RKO (cell line): ENCODE measurements around the gene UGT3A2.

Source experiments
- DNase-seq: peaks from one replicate; pipeline ENCODE4 v3.0.0-alpha.2; 2016; ENCODE audit warnings: low spot score

Gene UGT3A2

DNA sequence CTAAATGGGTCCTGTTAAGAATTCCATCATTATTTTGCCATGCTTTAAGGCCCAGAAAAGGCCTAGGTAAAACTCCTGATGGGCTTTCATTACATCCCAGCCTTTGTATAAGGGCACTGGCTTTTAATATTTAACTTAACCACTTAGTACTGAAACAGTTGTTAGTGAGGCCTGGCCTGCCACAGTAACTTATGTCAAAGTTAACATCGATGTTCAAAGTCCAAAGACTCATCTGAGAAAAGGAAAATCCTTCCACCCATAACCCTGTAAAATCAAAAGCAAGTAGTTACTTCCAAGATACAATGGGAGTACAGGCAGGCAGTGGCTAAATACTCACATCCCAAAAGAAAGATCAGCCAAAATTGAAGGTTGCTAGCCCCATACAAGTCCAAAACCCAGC is 60.5 kb downstream of the UGT3A2 start:
- DNase-seq: no peak

DNA sequence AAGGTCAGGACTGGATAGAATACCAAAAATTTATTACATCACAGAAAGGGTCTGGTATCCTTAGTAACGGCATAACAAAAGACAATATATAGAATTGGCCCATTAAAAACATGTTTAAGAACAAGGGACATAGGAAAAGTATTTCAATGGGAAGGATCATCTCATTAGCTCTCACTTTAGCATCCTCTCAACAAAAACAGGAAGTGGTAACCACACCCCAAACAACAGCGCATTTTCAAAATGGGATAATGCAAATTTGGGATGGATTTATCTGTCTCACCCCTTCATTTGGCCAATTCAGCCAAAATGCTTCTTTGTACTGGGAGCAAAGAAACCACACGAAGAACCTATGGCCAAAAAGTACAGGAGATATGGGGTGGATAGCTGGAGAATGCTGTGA is 65.7 kb downstream of the UGT3A2 start:
- DNase-seq: no peak

DNA sequence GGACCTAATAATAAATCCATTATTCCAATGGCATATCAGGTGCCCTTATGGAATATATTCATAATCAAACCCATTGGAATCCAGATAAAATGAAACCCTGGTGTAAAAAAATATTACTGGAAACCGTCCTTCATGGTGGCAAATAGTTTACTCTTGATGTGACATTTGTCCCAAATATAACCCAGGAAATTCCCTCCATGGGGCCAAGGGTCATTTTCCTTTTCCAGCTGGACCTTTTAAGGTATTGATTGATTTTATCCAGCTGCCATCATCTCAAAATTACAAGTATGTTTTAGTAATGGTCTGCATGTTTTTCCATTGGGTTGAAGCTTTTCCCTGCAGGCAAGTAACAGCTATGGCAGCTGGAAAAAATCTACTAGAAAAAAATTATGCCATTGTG is 67.1 kb downstream of the UGT3A2 start:
- DNase-seq: no peak

DNA sequence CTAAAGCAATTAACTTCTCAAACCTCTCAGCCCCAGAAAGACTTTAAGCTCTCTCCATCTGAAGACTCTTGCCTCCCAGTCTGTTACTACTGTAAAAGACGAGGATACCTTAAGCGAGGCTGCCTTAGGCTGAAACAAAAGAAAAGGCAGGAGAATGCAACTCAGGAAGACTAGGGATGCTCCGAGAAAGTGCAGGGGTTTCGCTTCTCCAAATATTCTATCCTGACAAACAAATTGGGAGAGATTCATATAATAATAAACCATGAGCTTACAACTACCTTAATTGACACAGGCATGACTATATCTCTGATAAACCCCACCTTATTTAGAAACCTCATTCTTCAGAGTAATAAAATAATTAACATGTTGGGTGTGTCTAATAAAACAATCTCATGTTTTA is 70.6 kb downstream of the UGT3A2 start:
- DNase-seq: no peak

DNA sequence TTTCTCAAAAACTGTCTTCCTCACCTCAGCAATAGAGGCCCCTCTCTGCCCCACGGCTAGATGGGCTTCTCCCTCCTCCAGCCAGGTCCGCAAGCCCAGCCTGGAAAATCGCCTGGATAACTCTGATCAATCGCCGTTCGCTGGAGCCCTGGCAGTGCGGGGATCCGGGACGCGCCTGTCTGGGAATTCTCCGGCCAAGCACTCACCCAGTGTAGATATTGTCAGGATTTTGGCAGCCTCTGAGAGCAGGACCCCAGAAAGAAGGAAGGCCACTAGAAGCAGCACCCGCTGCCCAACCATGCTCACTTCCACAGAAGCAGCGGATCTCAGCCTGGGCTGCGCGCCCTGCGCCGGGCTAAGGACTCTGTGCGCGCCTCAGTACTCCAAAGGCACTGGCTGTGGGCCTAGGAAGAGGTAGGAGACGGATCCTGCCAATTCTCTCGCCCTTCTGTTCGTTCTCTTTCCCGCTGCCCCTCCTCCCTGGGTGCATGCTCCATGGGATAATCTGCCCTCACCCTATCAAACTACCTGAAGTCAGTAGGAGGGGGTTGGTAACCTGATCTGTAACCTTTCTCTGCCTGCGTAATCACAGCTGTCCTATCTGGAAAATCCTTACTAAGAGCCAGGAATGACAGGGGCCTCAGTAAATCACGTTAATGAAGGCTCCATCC is 75.6 kb downstream of the UGT3A2 start, which contains the start of gene UGT3A1:
Gene UGT3A1 (minus strand): TSS at position 450 of the 671 bp plus-strand sequence. CDS start 150 bp downstream, at position 300.
- no peak for DNase-seq

DNA sequence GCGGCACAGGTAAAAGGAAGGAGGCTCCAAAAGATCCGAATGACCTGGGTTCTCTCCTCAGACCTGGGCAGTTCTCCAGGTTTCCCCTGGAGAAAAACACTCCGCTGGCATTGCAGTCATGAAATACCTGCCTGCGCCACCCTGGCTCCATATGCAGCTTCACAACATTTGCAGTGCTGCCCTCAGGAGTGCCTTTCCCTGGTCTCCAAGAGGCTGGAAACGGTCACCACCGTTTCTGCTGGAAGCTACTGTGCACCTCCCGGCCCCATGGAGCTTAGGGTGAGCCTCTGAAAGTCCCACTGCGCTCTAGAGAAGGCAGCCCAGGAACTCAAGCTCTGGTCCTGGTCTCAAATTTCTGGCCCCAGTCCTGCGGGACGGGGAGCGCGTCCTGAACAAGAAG is 76.2 kb downstream of the UGT3A2 start:
- DNase-seq: no peak

DNA sequence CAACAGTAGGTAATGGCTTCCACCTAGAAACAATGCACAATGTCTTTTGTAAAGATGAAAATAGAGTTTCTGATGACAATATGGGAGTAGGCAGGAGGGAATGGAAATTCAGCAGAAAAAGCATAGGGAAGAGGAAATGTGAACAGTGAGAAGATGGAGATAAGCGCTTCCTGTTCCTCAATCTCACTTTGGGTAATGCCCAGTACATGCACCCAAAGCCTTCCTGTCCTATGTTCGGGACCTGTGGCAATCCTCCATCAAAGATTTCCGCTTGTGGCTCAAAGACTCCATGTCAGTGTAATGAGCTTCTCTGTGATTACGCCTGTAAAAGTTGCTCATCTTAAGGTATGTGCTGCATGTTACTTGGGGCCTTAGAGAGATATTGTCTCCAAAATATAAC is 78.2 kb downstream of the UGT3A2 start:
- no peak for DNase-seq

DNA sequence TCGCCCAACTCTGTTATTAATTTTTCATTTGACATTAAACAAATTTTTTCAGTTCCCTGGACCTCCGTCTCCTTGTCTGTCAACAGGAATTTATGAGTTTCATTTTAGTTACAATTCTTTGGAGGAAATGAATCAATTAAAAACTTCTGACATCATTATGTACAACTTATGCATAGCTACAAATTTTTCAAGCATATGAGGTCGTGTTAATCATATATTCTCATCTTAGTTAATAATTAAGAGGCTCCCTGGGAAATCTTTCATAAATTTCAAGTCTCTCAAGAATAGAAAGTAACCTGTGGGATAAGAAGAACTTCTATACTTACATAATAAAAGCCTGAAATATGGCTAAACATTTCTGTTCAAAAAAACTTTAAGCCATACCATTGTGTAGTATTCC is 78.9 kb downstream of the UGT3A2 start:
- no peak for DNase-seq
